GM23248 (cell line): ENCODE data around the gene FLAD1.

Source experiments
- EZH2 ChIP-seq: fragments of 200-600 bp; sonication (generic); IDR thresholded peaks from 2 replicates; pipeline ENCODE4 v1.6.1; 2018; ENCODE audit warnings: antibody characterized with exemption, mild to moderate bottlenecking; ENCODE audit not compliant: insufficient read depth, poor library complexity, severe bottlenecking
- EZH2phosphoT487 ChIP-seq: fragments of 200-600 bp; sonication (generic); IDR thresholded peaks from 2 replicates; pipeline ENCODE4 v1.6.1; 2018; ENCODE audit warnings: antibody characterized with exemption, moderate library complexity, mild to moderate bottlenecking, low read depth; ENCODE audit not compliant: insufficient read depth

DNA sequence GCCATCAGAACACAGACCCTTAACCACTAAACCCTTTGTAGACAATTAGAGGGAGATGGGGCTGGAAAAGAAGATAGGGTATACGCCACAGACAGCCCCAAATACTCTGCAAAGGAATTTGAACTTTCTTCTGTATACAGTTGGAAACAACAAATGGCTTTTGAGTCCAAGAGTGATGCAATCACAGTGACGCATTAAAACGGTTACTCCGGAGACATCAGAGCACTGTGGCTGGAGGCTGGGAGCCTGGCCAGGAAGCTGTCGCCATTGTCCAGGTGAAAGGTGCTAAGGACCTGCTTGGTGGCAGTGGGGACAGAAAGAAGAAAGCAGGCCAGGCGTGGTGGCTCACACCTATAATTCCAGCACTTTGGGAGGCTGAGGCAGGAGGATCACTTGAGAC, 4.2 kb downstream of the FLAD1 start:
- no peak for TF ChIP-seq EZH2
- TF ChIP-seq EZH2phosphoT487, result no peak
